Measurements from ENCODE around the gene HOXA10.

DNA sequence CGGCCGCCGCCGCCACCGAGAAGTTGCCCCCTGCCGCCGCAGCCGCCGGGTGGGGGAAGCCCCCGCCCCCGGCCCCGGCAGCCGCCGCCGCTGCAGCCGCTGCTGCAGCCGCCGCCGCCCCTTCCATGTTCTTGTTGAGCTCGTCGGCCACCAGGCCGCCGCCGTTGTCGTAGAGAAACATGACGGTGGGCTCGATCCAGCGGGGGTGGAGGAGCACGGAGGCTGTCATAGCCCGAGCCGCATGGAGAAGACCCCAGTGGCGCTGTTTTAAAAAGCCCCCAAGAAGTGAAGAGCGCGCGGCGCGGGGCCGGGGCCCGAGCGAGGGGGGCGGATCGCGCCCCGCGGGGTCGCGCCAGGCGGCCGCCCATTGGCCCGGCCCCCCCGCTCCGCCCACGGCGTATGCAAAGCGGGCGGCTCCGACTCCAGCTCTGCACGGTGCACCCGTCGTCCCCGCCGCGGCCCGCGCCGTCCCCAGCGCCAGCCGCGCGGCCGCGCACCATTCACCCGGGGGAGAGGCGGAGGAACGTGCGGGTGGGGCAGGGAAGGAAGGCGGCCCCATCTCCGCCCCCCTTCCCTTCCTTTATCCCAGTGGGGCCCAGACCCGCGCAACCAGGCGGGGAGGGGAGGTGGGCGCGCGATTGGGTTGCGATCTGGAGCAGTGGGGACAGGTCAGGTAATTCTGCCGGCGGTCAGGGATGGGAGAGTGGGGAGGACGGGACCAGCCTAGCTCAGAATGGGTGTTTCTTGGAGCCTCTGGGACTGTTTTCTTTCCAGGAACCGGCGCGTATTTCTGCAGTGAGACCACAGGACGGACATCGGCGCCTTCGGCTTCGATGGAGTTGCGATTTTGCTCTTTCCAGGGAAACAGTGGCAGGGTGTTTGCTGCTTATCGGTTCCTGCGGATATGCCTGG lies 26.0 kb upstream of the HOXA10 start, which contains the start of gene HOXA13:
- TF ChIP-seq, protein P1, sequence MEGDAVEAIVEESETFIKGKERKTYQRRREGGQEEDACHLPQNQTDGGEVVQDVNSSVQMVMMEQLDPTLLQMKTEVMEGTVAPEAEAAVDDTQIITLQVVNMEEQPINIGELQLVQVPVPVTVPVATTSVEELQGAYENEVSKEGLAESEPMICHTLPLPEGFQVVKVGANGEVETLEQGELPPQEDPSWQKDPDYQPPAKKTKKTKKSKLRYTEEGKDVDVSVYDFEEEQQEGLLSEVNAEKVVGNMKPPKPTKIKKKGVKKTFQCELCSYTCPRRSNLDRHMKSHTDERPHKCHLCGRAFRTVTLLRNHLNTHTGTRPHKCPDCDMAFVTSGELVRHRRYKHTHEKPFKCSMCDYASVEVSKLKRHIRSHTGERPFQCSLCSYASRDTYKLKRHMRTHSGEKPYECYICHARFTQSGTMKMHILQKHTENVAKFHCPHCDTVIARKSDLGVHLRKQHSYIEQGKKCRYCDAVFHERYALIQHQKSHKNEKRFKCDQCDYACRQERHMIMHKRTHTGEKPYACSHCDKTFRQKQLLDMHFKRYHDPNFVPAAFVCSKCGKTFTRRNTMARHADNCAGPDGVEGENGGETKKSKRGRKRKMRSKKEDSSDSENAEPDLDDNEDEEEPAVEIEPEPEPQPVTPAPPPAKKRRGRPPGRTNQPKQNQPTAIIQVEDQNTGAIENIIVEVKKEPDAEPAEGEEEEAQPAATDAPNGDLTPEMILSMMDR (IDR thresholded peaks at IDR 0.05; ENCODE audit: low read depth, low read length) = no peak
- no peak for TF ChIP-seq EZH2phosphoT487 (IDR thresholded peaks at IDR 0.05; ENCODE audit: low read depth)
